ENCODE results near the gene ZRANB3.

GRCh38 chr2:135256531-135257260, 274.3 kb downstream of the ZRANB3 start:
- TF ChIP-seq MAX (IDR thresholded peaks at IDR 0.05) (no peak), TEAD2 (CRISPR knock-in tag; IDR thresholded peaks at IDR 0.05) (no peak), ELF1 (CRISPR knock-in tag; IDR thresholded peaks at IDR 0.05) (no peak), ELK4 (CRISPR knock-in tag; IDR thresholded peaks at IDR 0.05; ENCODE audit: borderline replicate concordance) (no peak), KLF6 (CRISPR knock-in tag; IDR thresholded peaks at IDR 0.05) (no peak), SUZ12 (IDR thresholded peaks at IDR 0.05; ENCODE audit: low read depth, low read length) (no peak), ADNP (CRISPR knock-in tag; IDR thresholded peaks at IDR 0.05) (no peak)

Measured in HepG2 (cell line).